Inflammatory macrophage (primary cell): ENCODE data around the gene CARD8.
"Not testable (repeated sequence)": the region's sequence is repeated elsewhere in the genome, so short reads cannot be mapped to it uniquely, and the experiment has no call there.

Experiments
- DNase-seq, 2 donors: peaks; one replicate each; pipeline ENCODE4 v3.0.0-alpha.2; 2020 to 2022
- total RNA-seq, 18 experiments: gene quantifications; one replicate each; lab custom pipeline; 2026; ENCODE audit warnings: mixed read lengths in 6 of 18, inconsistent platforms in 2 of 18; lab: John Stamatoyannopoulos, UW

CARD8 gene
- 30.2 to 125 (median 66.8) reads per million in 18 experiments for total RNA-seq

GRCh38 chr19:48255376-48256303 is at the start of gene CARD8:
TSS of gene CARD8 (minus strand) at chr19:48255912. CDS start at chr19:48241020, 14,892 bp downstream.
- peak; percentile 91 for DNase-seq

- no peak for DNase-seq
Observed at GRCh38 chr19:48303866-48304265, 48.2 kb upstream of the CARD8 start.

GRCh38 chr19:48303367-48303766 is 47.7 kb upstream of the CARD8 start:
- no peak for DNase-seq

GRCh38 chr19:48302600-48302959 is 46.9 kb upstream of the CARD8 start:
- DNase-seq = no peak

GRCh38 chr19:48301886-48302599 is 46.3 kb upstream of the CARD8 start:
- no peak for DNase-seq

GRCh38 chr19:48297975-48298374 is 42.3 kb upstream of the CARD8 start:
- DNase-seq = no peak

GRCh38 chr19:48296963-48297734 is 41.4 kb upstream of the CARD8 start:
- DNase-seq = no peak

- DNase-seq = no peak
Observed at GRCh38 chr19:48295458-48295857, 39.7 kb upstream of the CARD8 start.

- DNase-seq = peak; percentile 28 to 58
Observed at GRCh38 chr19:48292798-48293197, 37.1 kb upstream of the CARD8 start.

GRCh38 chr19:48291489-48291815 is 35.7 kb upstream of the CARD8 start:
- not testable (repeated sequence) for DNase-seq

GRCh38 chr19:48290771-48291488 is 35.2 kb upstream of the CARD8 start:
- peak; percentile 63 to 64 for DNase-seq

- no peak for DNase-seq
Observed at GRCh38 chr19:48290401-48290770, 34.7 kb upstream of the CARD8 start.

- no peak for DNase-seq
Observed at GRCh38 chr19:48287748-48288147, 32.0 kb upstream of the CARD8 start.

GRCh38 chr19:48284896-48285295 is 29.2 kb upstream of the CARD8 start:
- no peak for DNase-seq

- DNase-seq = no peak
Observed at GRCh38 chr19:48283908-48284307, 28.2 kb upstream of the CARD8 start.

GRCh38 chr19:48279747-48280146 is 24.0 kb upstream of the CARD8 start:
- no peak for DNase-seq

GRCh38 chr19:48274938-48275337 is 19.2 kb upstream of the CARD8 start:
- no peak for DNase-seq

GRCh38 chr19:48274173-48274572 is 18.5 kb upstream of the CARD8 start:
- no peak for DNase-seq

GRCh38 chr19:48271531-48272151 is 15.9 kb upstream of the CARD8 start:
- peak; percentile 38 to 62 for DNase-seq

GRCh38 chr19:48269617-48270026 is 13.9 kb upstream of the CARD8 start:
- not testable (repeated sequence) for DNase-seq

GRCh38 chr19:48265326-48265725 is 9.6 kb upstream of the CARD8 start:
- DNase-seq = not testable (repeated sequence)

- DNase-seq = not testable (repeated sequence)
Observed at GRCh38 chr19:48260359-48260714, 4.6 kb upstream of the CARD8 start.
